NCI-H524 treated with DMSO at 0.1 percent for 48 hours (cell line): ENCODE measurements around the gene KLHL26.

Experiments used
- DNase-seq: peaks from one replicate; lab custom pipeline; 2025; lab: John Stamatoyannopoulos, UW

KLHL26 gene

GRCh38 chr19:18603255-18603957 is 33.4 kb upstream of the KLHL26 start:
- DNase-seq: no peak

- DNase-seq: no peak
These were observed 32.6 kb upstream of the KLHL26 start for GRCh38 chr19:18603958-18604819.

GRCh38 chr19:18604820-18605159 is 32.0 kb upstream of the KLHL26 start:
- no peak for DNase-seq

- no peak for DNase-seq
These were observed 31.7 kb upstream of the KLHL26 start for GRCh38 chr19:18605196-18605545.

GRCh38 chr19:18605546-18606280 is 31.1 kb upstream of the KLHL26 start:
- no peak for DNase-seq

GRCh38 chr19:18606281-18607225 is 30.3 kb upstream of the KLHL26 start, which contains the start of gene CRLF1:
Gene CRLF1 (minus strand): TSS chr19:18606799. CDS start chr19:18606656, 143 bp downstream.
- no peak for DNase-seq

- DNase-seq: no peak
These were observed 29.4 kb upstream of the KLHL26 start for GRCh38 chr19:18607226-18608101.

- DNase-seq: no peak
These were observed 28.6 kb upstream of the KLHL26 start for GRCh38 chr19:18608102-18608804.

- no peak for DNase-seq
These were observed 27.8 kb upstream of the KLHL26 start for GRCh38 chr19:18608805-18609716.

- DNase-seq: no peak
These were observed 27.1 kb upstream of the KLHL26 start for GRCh38 chr19:18609717-18610051.

GRCh38 chr19:18610245-18610555 is 26.6 kb upstream of the KLHL26 start:
- DNase-seq: no peak

GRCh38 chr19:18610556-18611326 is 26.1 kb upstream of the KLHL26 start:
- no peak for DNase-seq

- DNase-seq: no peak
These were observed 25.3 kb upstream of the KLHL26 start for GRCh38 chr19:18611327-18612050.

GRCh38 chr19:18612051-18612771 is 24.6 kb upstream of the KLHL26 start:
- no peak for DNase-seq

GRCh38 chr19:18612772-18613588 is 23.8 kb upstream of the KLHL26 start, which contains the start of gene TMEM59L:
Gene TMEM59L (plus strand): TSS chr19:18612870. CDS start chr19:18612959, 89 bp downstream.
- DNase-seq: no peak
